Measurements from ENCODE around the gene FHAD1. TPM values are rescaled to one million over a fixed set of nuclear protein-coding genes. Genes with fewer than 3 reads are reported as not detected.

The FHAD1 gene
- polyA plus RNA-seq, 1 donor, result 0.79 TPM

GRCh38 chr1:15418806-15419515, 171.9 kb downstream of the FHAD1 start:
- H3K27me3 ChIP-seq (ENCODE audit: control insufficient read depth, insufficient read depth, low read length), result no peaks in the 10 kb centered on the region
- no peak for DNase-seq
- H3K27ac ChIP-seq (ENCODE audit: low read length), result no peak overlapping the region
- H3K4me3 ChIP-seq (ENCODE audit: low read length), result no peak overlapping the region
- no CpG with 5 or more reads among the region's 18 CpGs for WGBS (ENCODE audit: insufficient coverage, low lambda C conversion rate)
- peaks cover 45% of the 10 kb centered on the region for H3K4me1 ChIP-seq (ENCODE audit: control insufficient read depth, insufficient read depth, low read length)
- peaks cover 27% of the 10 kb centered on the region for H3K36me3 ChIP-seq (ENCODE audit: control insufficient read depth, insufficient read depth, low read length)
- peaks cover 4% of the 10 kb centered on the region for H3K9me3 ChIP-seq (ENCODE audit: control insufficient read depth, low read depth, low read length)

DNA sequence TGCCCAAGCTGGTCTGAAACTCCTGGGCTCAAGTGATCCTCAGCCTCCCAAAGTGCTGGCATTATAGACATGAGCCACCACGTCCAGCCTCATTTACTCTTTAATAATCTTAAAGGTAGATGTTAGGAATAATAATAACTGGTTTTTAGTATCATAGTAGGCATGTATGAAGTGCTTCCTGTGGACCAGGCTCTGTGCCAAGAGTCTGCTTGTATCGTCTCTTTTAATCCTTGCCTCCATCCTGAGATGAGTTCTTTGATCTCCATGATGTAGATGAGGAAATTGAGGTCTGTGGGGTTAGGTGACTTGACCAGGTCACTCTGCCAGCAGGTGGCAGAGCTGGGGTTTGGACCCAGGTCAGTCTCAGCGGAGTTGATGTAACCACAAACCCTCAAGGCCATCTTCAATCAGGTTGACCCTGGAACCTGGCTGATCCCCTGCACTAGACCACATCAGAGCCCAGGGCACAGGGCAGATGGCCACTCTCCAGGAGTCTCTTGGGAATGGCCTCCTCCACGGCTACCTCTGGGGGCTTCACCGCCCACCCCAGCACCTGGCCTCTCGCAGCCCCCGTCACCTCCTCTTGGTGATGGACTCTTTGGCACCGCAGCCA, 173.9 kb downstream of the FHAD1 start:
- Histone ChIP-seq H3K27ac (ENCODE audit: low read length) (peak overlapping the region; percentile 47), H3K9me3 (ENCODE audit: control insufficient read depth, low read depth, low read length) (peaks cover 4% of the 10 kb centered on the region), H3K4me1 (ENCODE audit: control insufficient read depth, insufficient read depth, low read length) (peaks cover 60% of the 10 kb centered on the region), H3K27me3 (ENCODE audit: control insufficient read depth, insufficient read depth, low read length) (no peaks in the 10 kb centered on the region), H3K36me3 (ENCODE audit: control insufficient read depth, insufficient read depth, low read length) (peaks cover 19% of the 10 kb centered on the region), H3K4me3 (ENCODE audit: low read length) (no peak overlapping the region)
- no peak for DNase-seq
- WGBS (ENCODE audit: insufficient coverage, low lambda C conversion rate), result no CpG with 5 or more reads among the region's 8 CpGs

GRCh38 chr1:15422871-15423270, 175.8 kb downstream of the FHAD1 start:
- Histone ChIP-seq H3K9me3 (ENCODE audit: control insufficient read depth, low read depth, low read length) (peaks cover 4% of the 10 kb centered on the region), H3K27ac (ENCODE audit: low read length) (peak overlapping the region; percentile 87), H3K27me3 (ENCODE audit: control insufficient read depth, insufficient read depth, low read length) (no peaks in the 10 kb centered on the region), H3K4me3 (ENCODE audit: low read length) (no peak overlapping the region), H3K36me3 (ENCODE audit: control insufficient read depth, insufficient read depth, low read length) (peaks cover 32% of the 10 kb centered on the region), H3K4me1 (ENCODE audit: control insufficient read depth, insufficient read depth, low read length) (peaks cover 61% of the 10 kb centered on the region)
- no CpG with 5 or more reads among the region's 8 CpGs for WGBS (ENCODE audit: insufficient coverage, low lambda C conversion rate)
- no peak for DNase-seq

GRCh38 chr1:15423355-15424077, 176.5 kb downstream of the FHAD1 start:
- H3K9me3 ChIP-seq (ENCODE audit: control insufficient read depth, low read depth, low read length), result peaks cover 4% of the 10 kb centered on the region
- H3K27me3 ChIP-seq (ENCODE audit: control insufficient read depth, insufficient read depth, low read length), result no peaks in the 10 kb centered on the region
- no peak overlapping the region for H3K4me3 ChIP-seq (ENCODE audit: low read length)
- DNase-seq, result no peak
- peaks cover 63% of the 10 kb centered on the region for H3K4me1 ChIP-seq (ENCODE audit: control insufficient read depth, insufficient read depth, low read length)
- WGBS (ENCODE audit: insufficient coverage, low lambda C conversion rate), result no CpG with 5 or more reads among the region's 11 CpGs
- peak overlapping the region; percentile 87 for H3K27ac ChIP-seq (ENCODE audit: low read length)
- peaks cover 36% of the 10 kb centered on the region for H3K36me3 ChIP-seq (ENCODE audit: control insufficient read depth, insufficient read depth, low read length)

GRCh38 chr1:15424146-15424667, 177.2 kb downstream of the FHAD1 start:
- Histone ChIP-seq H3K4me1 (ENCODE audit: control insufficient read depth, insufficient read depth, low read length) (peaks cover 63% of the 10 kb centered on the region), H3K27ac (ENCODE audit: low read length) (peak overlapping the region; percentile 87), H3K4me3 (ENCODE audit: low read length) (no peak overlapping the region), H3K9me3 (ENCODE audit: control insufficient read depth, low read depth, low read length) (peaks cover 4% of the 10 kb centered on the region), H3K27me3 (ENCODE audit: control insufficient read depth, insufficient read depth, low read length) (no peaks in the 10 kb centered on the region), H3K36me3 (ENCODE audit: control insufficient read depth, insufficient read depth, low read length) (peaks cover 41% of the 10 kb centered on the region)
- 20% methylated on average over 1 of the region's 13 CpGs for WGBS (ENCODE audit: insufficient coverage, low lambda C conversion rate)
- peak; percentile 88 to 96 for DNase-seq

- no peak overlapping the region for H3K4me3 ChIP-seq (ENCODE audit: low read length)
- H3K27me3 ChIP-seq (ENCODE audit: control insufficient read depth, insufficient read depth, low read length), result no peaks in the 10 kb centered on the region
- H3K4me1 ChIP-seq (ENCODE audit: control insufficient read depth, insufficient read depth, low read length), result peaks cover 63% of the 10 kb centered on the region
- DNase-seq, result no peak
- no CpG with 5 or more reads among the region's 5 CpGs for WGBS (ENCODE audit: insufficient coverage, low lambda C conversion rate)
- peak overlapping the region; percentile 87 for H3K27ac ChIP-seq (ENCODE audit: low read length)
- H3K36me3 ChIP-seq (ENCODE audit: control insufficient read depth, insufficient read depth, low read length), result peaks cover 49% of the 10 kb centered on the region
- H3K9me3 ChIP-seq (ENCODE audit: control insufficient read depth, low read depth, low read length), result peaks cover 4% of the 10 kb centered on the region
Measured at GRCh38 chr1:15424981-15425380, 178.0 kb downstream of the FHAD1 start.

GRCh38 chr1:15425521-15425920, 178.5 kb downstream of the FHAD1 start:
- WGBS (ENCODE audit: insufficient coverage, low lambda C conversion rate), result no CpG with 5 or more reads among the region's 10 CpGs
- DNase-seq, result no peak
- Histone ChIP-seq H3K27ac (ENCODE audit: low read length) (peak overlapping the region; percentile 87), H3K27me3 (ENCODE audit: control insufficient read depth, insufficient read depth, low read length) (no peaks in the 10 kb centered on the region), H3K9me3 (ENCODE audit: control insufficient read depth, low read depth, low read length) (peaks cover 4% of the 10 kb centered on the region), H3K4me1 (ENCODE audit: control insufficient read depth, insufficient read depth, low read length) (peaks cover 63% of the 10 kb centered on the region), H3K36me3 (ENCODE audit: control insufficient read depth, insufficient read depth, low read length) (peaks cover 49% of the 10 kb centered on the region), H3K4me3 (ENCODE audit: low read length) (no peak overlapping the region)

DNA sequence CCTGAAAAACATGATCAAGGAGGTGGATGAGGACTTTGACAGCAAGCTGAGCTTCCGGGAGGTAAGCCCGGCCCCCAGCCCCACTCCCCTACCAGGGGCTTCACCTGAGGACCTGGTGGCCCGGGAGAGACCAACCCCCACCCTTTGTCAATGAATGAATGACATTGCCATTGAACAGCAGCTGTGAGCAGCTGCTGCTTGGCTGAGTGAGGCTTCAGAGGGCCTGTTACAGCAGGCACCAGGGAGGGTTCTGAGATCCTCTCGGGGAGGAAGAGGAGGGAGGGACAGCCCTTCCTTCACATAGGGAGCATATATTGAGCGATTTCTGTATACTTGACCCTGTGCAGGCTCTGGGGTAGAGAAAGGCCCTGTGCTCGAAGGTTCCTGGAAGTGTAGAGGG, 178.9 kb downstream of the FHAD1 start:
- peaks cover 3% of the 10 kb centered on the region for H3K9me3 ChIP-seq (ENCODE audit: control insufficient read depth, low read depth, low read length)
- no peak for DNase-seq
- no peak overlapping the region for H3K4me3 ChIP-seq (ENCODE audit: low read length)
- peak overlapping the region; percentile 87 for H3K27ac ChIP-seq (ENCODE audit: low read length)
- no CpG with 5 or more reads among the region's 6 CpGs for WGBS (ENCODE audit: insufficient coverage, low lambda C conversion rate)
- H3K36me3 ChIP-seq (ENCODE audit: control insufficient read depth, insufficient read depth, low read length), result peaks cover 49% of the 10 kb centered on the region
- peaks cover 62% of the 10 kb centered on the region for H3K4me1 ChIP-seq (ENCODE audit: control insufficient read depth, insufficient read depth, low read length)
- no peaks in the 10 kb centered on the region for H3K27me3 ChIP-seq (ENCODE audit: control insufficient read depth, insufficient read depth, low read length)

DNA sequence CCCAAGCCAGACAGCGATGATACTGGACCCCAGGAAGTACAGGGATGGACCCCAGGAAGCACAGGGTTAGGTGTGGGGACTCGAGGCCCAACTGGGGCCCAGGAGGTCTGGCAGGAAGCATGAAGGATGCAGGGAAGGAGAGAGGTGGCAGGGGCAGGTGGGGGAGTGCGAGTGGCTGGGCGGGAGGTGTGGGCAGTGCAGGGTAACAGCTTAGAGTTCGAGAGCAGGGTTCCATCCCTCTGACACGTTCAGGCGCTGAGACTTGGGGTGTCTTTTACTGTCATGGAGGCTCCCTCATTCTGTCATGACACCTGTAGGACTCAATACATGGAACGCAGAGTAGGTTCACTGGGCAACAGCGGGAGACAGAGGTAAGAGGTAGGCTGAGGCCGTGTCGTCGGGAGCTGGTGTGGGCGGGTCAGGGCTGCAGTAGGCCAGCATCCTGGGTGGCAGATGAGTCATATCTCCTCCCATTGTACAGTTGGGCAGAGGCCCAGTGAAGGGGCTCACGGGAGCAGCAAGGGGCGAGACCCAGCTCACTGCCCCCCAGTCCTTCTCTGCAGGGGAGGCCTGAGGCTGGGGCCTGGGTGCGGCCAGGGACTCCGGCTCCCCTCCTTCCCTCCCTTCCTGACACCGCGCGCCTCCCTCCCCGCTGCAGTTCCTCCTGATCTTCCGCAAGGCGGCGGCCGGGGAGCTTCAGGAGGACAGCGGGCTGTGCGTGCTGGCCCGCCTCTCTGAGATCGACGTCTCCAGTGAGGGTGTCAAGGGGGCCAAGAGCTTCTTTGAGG, 179.7 kb downstream of the FHAD1 start:
- no peak overlapping the region for H3K4me3 ChIP-seq (ENCODE audit: low read length)
- no peaks in the 10 kb centered on the region for H3K9me3 ChIP-seq (ENCODE audit: control insufficient read depth, low read depth, low read length)
- no CpG with 5 or more reads among the region's 30 CpGs for WGBS (ENCODE audit: insufficient coverage, low lambda C conversion rate)
- DNase-seq, result peak in 1 of 2 donors; percentile 58
- H3K36me3 ChIP-seq (ENCODE audit: control insufficient read depth, insufficient read depth, low read length), result peaks cover 46% of the 10 kb centered on the region
- H3K27ac ChIP-seq (ENCODE audit: low read length), result peak overlapping the region; percentile 32
- no peaks in the 10 kb centered on the region for H3K27me3 ChIP-seq (ENCODE audit: control insufficient read depth, insufficient read depth, low read length)
- H3K4me1 ChIP-seq (ENCODE audit: control insufficient read depth, insufficient read depth, low read length), result peaks cover 58% of the 10 kb centered on the region

DNA sequence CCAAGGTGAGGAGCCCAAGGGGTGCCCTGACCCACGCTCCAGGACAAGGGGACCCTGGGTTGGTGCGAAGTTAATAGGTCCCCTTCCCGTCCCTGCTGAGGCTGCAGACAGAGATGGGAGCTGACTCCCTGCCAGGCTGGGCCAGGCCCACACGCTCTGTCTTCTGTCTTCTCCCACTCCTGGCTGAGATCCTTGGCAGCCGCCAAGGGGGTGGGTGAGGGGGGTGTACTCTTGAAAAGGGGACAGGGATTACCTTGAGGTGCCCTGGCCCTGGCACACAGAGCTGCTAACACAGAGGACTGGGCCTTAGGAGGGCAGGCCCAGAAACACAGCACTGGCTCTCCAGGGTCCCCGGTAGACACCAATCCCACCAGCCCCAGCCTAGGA, 180.2 kb downstream of the FHAD1 start:
- no CpG with 5 or more reads among the region's 6 CpGs for WGBS (ENCODE audit: insufficient coverage, low lambda C conversion rate)

More for the DNA sequence above, 180.2 kb downstream of the FHAD1 start:
- no peak overlapping the region for H3K4me3 ChIP-seq (ENCODE audit: low read length)
- DNase-seq, result no peak
- no peaks in the 10 kb centered on the region for H3K9me3 ChIP-seq (ENCODE audit: control insufficient read depth, low read depth, low read length)
- H3K27ac ChIP-seq (ENCODE audit: low read length), result peak overlapping the region; percentile 32
- peaks cover 46% of the 10 kb centered on the region for H3K36me3 ChIP-seq (ENCODE audit: control insufficient read depth, insufficient read depth, low read length)
- H3K4me1 ChIP-seq (ENCODE audit: control insufficient read depth, insufficient read depth, low read length), result peaks cover 60% of the 10 kb centered on the region
- H3K27me3 ChIP-seq (ENCODE audit: control insufficient read depth, insufficient read depth, low read length), result no peaks in the 10 kb centered on the region

Measured in large intestine (tissue), 3 donors.